Epithelial cell of esophagus (primary cell): Measurements from ENCODE around the gene GLS.

Experiments
- DNase-seq: peaks from one replicate; pipeline ENCODE4 v3.0.0; 2010; ENCODE audit warnings: low read depth
- H3K4me3 ChIP-seq: 2 replicates; pipeline ENCODE4 v1.5.1; 2011; ENCODE audit warnings: mild to moderate bottlenecking, low read length, control low read depth
- CTCF ChIP-seq: IDR thresholded peaks from 2 replicates; pipeline ENCODE4 v1.5.1; 2011; ENCODE audit warnings: low read depth, mild to moderate bottlenecking, low read length, control low read depth, inconsistent platforms; ENCODE audit not compliant: insufficient read depth; ENCODE audit errors: missing control alignments

GLS gene

DNA sequence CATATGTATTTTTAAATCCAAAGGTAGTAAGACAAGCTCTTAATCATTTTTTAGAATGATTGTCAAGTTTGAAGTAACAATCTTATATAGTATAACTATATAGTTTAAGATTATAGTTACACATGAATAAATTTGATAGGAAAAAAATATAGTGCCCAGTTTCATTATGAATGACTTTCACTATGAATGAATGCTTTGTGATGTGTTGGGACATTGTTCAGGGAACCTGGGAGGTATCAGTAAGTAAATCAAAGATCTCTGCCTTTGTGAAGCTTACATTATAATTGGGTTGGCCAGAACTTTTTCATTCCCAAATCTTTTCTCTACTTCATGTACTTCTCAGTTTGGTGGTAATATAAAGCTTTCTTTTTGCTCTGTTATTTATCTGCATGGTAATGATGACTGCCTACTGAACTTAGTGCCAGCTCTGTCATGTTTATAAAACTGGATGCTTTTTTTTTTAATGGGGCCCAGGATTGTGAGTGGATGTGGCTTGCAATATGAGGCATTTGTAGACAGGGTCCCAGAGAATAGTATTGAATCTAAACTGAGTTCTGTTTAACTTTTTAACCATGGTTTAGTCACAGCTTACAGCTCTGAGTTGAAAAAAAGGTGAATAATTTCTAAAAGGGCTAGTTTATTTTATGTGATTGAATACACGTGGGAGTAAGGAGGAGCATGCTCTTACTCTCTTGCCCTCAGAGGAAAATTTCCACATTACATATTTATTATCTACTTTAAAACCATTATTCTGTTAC, 23.3 kb downstream of the GLS start:
- no peak overlapping the region for H3K4me3 ChIP-seq
- no peak for TF ChIP-seq CTCF

GRCh38 chr2:190904640-190905261, 24.1 kb downstream of the GLS start:
- H3K4me3 ChIP-seq, result no peak overlapping the region
- no peak for TF ChIP-seq CTCF
- DNase-seq, result no peak

More for the DNA sequence above, 23.3 kb downstream of the GLS start:
- DNase-seq, result no peak

DNA sequence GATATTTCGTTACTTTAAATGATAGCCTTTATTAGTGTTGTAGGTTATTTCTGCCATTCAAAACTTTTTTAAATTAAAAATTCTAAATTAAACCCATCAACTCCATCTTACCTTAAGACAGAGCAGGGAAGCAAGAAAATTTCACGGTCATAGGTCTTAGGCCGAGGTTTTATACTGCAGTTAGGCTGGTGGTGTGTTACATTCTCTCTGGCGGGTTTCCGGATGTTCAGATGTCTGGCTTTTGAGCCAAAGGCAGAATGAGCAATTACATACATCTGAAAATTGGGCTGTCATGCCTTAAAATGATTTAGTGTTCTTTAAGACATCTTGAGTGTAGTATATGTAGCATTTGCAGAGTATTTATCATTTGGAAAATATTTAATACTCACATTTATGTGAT, 27.9 kb downstream of the GLS start:
- DNase-seq, result no peak
- no peak for TF ChIP-seq CTCF
- no peak overlapping the region for H3K4me3 ChIP-seq

DNA sequence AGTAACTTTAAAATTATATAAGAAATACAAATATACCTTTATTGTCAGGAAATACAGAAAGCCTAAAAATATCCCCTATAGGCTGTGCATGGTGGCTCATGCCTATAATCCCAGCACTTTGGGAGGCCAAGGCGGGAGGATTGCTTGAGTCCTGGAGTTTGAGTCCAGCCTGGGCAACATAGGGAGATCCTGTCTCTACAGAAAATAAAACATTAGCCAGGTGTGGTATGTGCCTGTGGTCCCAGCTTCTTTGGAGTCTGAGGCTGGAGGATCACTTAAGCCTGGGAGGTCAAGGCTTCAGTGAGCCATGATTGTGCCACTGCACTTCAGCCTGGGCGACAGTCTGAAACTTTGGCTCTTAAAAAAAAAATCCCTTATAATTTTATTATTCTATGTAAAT, 29.1 kb downstream of the GLS start:
- H3K4me3 ChIP-seq, result no peak overlapping the region
- DNase-seq, result no peak
- no peak for TF ChIP-seq CTCF

DNA sequence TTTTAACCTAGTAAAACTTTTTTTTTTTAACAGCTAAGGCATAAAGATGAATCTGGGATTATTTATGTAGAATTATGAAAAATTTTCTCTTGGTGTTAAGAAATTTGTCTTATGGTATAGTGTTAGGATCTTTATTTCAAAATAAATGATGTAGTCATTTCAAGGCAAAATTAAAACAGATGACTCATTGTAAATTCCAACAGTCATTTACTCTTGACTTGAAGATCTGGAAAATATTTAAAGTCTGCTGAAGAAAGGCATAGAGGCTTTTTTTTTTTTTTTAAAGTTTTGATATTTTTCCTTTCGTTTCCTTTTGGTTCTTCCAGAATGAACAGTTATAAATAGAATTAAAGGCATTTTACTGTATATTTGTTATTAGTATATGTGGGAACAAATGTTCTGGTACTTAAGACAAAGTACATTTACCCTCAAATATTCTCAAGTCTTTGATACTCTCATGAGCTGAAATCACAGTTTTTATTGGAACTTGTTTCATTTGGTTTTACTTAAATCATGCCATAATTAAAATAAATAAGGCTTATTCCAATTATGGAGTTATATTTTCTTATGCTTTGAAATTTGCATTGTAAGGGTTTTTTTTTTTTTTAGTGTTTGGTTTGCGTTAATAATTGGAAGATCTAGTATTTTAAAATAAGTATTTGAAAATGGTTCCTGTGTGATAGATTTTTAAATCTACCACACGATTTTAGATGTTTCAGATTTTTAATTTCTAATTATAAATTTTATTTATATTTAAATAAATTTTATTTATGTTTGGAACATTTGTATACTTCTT, 29.9 kb downstream of the GLS start:
- no peak overlapping the region for H3K4me3 ChIP-seq
- no peak for TF ChIP-seq CTCF
- DNase-seq, result peak; percentile 28

DNA sequence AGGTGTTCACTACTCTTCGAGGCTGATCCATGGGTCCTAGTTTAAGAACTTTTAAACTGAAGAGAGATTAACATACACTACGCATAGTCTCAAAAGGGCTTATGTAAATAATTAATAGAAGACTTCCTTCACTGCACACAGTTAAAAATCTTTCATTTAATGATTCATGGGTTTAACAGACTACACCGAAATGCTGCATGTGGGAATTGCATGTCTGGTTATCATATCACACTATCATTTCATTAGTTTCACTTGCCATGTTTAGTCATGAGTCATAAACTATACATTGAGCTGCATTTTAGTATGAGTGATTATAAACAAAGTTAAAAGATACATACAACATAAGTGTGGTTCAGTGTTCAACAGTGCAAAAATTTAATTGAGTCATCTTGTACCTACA, 31.2 kb downstream of the GLS start:
- TF ChIP-seq CTCF, result no peak
- H3K4me3 ChIP-seq, result no peak overlapping the region
- peak; percentile 43 for DNase-seq
